T1000 (cell line): ENCODE results near the gene SYNE3.
"Not testable (repeated sequence)": the region's sequence is repeated elsewhere in the genome, so short reads cannot be mapped to it uniquely, and the experiment has no call there.

Experiments
- DNase-seq: peaks from one replicate; lab custom pipeline; 2025; ENCODE audit warnings: mixed read lengths; lab: John Stamatoyannopoulos, UW

Gene SYNE3

GRCh38 chr14:95523815-95524448 is 7.5 kb upstream of the SYNE3 start:
- peak; percentile 11 for DNase-seq

GRCh38 chr14:95523051-95523814 is 6.8 kb upstream of the SYNE3 start:
- DNase-seq: no peak

GRCh38 chr14:95522556-95522955 is 6.1 kb upstream of the SYNE3 start:
- no peak for DNase-seq

- DNase-seq: no peak
These were observed 5.7 kb upstream of the SYNE3 start for GRCh38 chr14:95522116-95522515.

- no peak for DNase-seq
These were observed 4.6 kb upstream of the SYNE3 start for GRCh38 chr14:95521001-95521400.

GRCh38 chr14:95520346-95520745 is 3.9 kb upstream of the SYNE3 start:
- no peak for DNase-seq

- DNase-seq: peak; percentile 34
These were observed 3.2 kb upstream of the SYNE3 start for GRCh38 chr14:95519699-95520098.

GRCh38 chr14:95518045-95518751 is 1.7 kb upstream of the SYNE3 start:
- no peak for DNase-seq

- no peak for DNase-seq
These were observed 576 bp downstream of the SYNE3 start for GRCh38 chr14:95515596-95516552.

GRCh38 chr14:95515080-95515489 is 1.4 kb downstream of the SYNE3 start:
- DNase-seq: peak; percentile 21

- DNase-seq: no peak
These were observed 2.0 kb downstream of the SYNE3 start for GRCh38 chr14:95514131-95515079.

GRCh38 chr14:95513291-95513690 is 3.2 kb downstream of the SYNE3 start:
- no peak for DNase-seq

- DNase-seq: no peak
These were observed 4.8 kb downstream of the SYNE3 start for GRCh38 chr14:95511687-95512086.

GRCh38 chr14:95510804-95511203 is 5.6 kb downstream of the SYNE3 start:
- DNase-seq: no peak

- not testable (repeated sequence) for DNase-seq
These were observed 6.1 kb downstream of the SYNE3 start for GRCh38 chr14:95510344-95510743.

GRCh38 chr14:95509495-95509894 is 7.0 kb downstream of the SYNE3 start:
- no peak for DNase-seq

GRCh38 chr14:95508377-95508776 is 8.1 kb downstream of the SYNE3 start:
- no peak for DNase-seq

GRCh38 chr14:95507701-95508103 is 8.7 kb downstream of the SYNE3 start:
- peak; percentile 12 for DNase-seq

GRCh38 chr14:95507174-95507573 is 9.3 kb downstream of the SYNE3 start:
- DNase-seq: peak; percentile 60

GRCh38 chr14:95505030-95505589 is 11.3 kb downstream of the SYNE3 start:
- DNase-seq: no peak
